Ectodermal cell (in vitro differentiated cells): ENCODE data around the gene COL4A3. TPM values are rescaled to one million over a fixed set of nuclear protein-coding genes. Genes with fewer than 3 reads are reported as not detected.

ENCODE experiments used
- H3K27ac ChIP-seq: 2 replicates; pipeline ENCODE4 v1.7.0; 2013; ENCODE audit warnings: mild to moderate bottlenecking, low read depth, low read length; ENCODE audit not compliant: insufficient read depth, poor library complexity, severe bottlenecking
- H3K27me3 ChIP-seq: 2 replicates; pipeline ENCODE4 v1.7.0; 2013; ENCODE audit warnings: mild to moderate bottlenecking, low read length; ENCODE audit not compliant: insufficient read depth, control insufficient read depth, poor library complexity, severe bottlenecking
- H3K36me3 ChIP-seq: one replicate; pipeline ENCODE4 v1.7.0; 2013; ENCODE audit warnings: low read length; ENCODE audit not compliant: control insufficient read depth, insufficient read depth
- H3K4me1 ChIP-seq: one replicate; pipeline ENCODE4 v1.7.0; 2013; ENCODE audit warnings: low read length; ENCODE audit not compliant: control insufficient read depth, insufficient read depth
- H3K4me3 ChIP-seq: 2 replicates; pipeline ENCODE4 v1.7.0; 2013; ENCODE audit warnings: low read depth, low read length, control low read depth; ENCODE audit not compliant: insufficient read depth
- H3K9me3 ChIP-seq: 2 replicates; pipeline ENCODE4 v1.7.0; 2013; ENCODE audit warnings: mild to moderate bottlenecking, low read length, moderate library complexity; ENCODE audit not compliant: control insufficient read depth
- WGBS, 2 experiments: methylation state at CpG; one replicate each; pipeline ENCODE4 v1.1.7; 2013; ENCODE audit warnings: missing lambda C conversion rate in 2 of 2; 5-methylcytosine and 5-hydroxymethylcytosine counted together
- polyA plus RNA-seq, 4 experiments: library from polyadenylated mRNA; stranded (reverse); fragments of 50-300 nt; gene quantifications; one replicate each; pipeline ENCODE4 v1.2.3, GENCODE V29; 2013

Gene COL4A3
- 0.87 TPM for polyA plus RNA-seq (2013, experiment 1 of 4)
- polyA plus RNA-seq (2013, experiment 2 of 4): 1.4 TPM
- 0.48 TPM for polyA plus RNA-seq (2013, experiment 3 of 4)
- polyA plus RNA-seq (2013, experiment 4 of 4): 0.89 TPM

DNA sequence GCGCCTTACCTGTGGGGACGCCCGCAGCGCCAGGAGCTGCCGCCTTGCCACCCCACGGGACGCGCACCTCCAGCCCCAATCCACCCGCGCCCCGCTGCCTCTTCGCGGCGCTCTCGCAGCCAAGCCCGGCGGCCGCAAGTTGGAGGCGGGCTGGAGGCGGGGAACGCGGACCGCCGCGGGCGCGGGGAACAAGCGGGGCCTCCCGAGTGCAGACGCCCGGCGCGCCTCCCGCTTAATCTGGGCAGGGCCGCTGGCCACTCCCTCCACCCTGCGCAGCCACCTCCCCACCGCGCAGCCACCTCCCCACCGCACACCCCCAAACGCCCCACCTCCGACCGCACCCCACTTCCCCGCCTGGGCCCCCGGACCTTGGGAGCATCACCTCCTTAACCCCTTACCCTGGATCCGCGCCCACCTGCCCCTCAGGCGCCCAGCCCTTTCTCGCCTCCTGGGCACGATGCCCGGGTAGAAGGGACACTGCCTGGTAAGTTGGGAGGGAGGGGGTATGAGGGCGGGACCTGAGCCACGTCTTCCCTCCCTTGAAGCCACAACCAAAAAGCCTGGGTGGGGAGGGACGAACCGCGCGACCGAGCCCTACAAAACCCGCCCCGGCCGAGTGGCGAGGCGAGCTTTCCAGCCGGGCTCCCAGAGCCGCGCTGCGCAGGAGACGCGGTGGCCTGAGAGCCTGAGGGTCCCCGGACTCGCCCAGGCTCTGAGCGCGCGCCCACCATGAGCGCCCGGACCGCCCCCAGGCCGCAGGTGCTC lies at the start of gene COL4A3, which contains the start of gene COL4A4:
Gene COL4A3 (plus strand): TSS at position 627 of the 765 bp plus-strand sequence. CDS start 103 bp downstream, at position 730.
Gene COL4A4 (minus strand): TSS at position 208 of the 765 bp plus-strand sequence. CDS start 16,722 bp downstream, outside the sequence.
- Histone ChIP-seq H3K4me3 (peak within 1 kb of the TSS; percentile 41), H3K27ac (no peak within 1 kb of the TSS), H3K9me3 (no peaks in the 10 kb centered on the region), H3K36me3 (no peaks in the 10 kb centered on the region), H3K4me1 (no peaks in the 10 kb centered on the region), H3K27me3 (peaks cover 66% of the 10 kb centered on the region)
- 0% methylated on average over 73 to 77 of the region's 77 CpGs for WGBS, 2 experiments

DNA sequence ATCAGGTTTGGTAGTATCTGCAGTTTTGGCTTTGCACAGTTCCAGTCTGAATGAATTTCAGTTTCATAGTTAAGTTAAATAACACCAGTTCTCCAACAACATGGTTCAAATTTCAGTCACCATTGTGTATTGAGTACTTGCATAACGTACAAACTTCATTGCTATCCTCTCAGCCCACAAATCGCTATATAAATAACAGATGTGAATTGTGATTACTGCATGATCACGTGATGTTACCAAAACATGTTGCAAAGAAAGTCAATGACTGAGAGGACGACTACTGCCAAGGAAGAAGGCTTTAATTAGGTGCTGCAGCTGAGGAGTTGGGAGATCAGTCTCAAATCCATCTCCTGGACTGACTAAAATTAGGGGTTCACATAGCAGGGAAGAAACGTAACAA lies 48.7 kb upstream of the COL4A3 start:
- no peaks in the 10 kb centered on the region for H3K9me3 ChIP-seq
- no peak overlapping the region for H3K4me3 ChIP-seq
- H3K36me3 ChIP-seq: no peaks in the 10 kb centered on the region
- H3K4me1 ChIP-seq: no peaks in the 10 kb centered on the region
- H3K27me3 ChIP-seq: no peaks in the 10 kb centered on the region
- 93 to 95% methylated on average over 5 of the region's 5 CpGs for WGBS, 2 experiments
- no peak overlapping the region for H3K27ac ChIP-seq

DNA sequence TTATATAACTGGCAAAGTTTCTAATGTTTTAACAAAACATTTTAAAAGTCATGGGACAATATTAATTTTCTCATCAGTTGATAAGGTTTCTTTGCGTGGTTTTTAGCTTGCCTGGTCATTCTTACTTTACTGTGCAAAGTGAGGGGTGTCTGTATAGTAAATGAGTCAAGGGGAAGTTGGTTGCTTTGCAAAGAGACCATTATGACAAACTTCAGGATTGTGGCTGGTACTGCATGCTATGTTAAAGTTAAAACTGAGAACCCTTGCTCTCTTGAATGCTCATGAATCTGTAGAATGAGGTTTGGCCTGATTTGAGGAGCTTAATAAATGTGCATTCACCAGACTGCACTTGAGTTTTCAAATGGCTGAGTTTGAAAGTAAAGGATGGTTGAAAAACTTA lies 47.4 kb upstream of the COL4A3 start:
- WGBS, 2 experiments: 93 to 94% methylated on average over 1 of the region's 1 CpG
- Histone ChIP-seq H3K4me1 (no peaks in the 10 kb centered on the region), H3K27me3 (no peaks in the 10 kb centered on the region), H3K9me3 (no peaks in the 10 kb centered on the region), H3K4me3 (no peak overlapping the region), H3K36me3 (no peaks in the 10 kb centered on the region), H3K27ac (no peak overlapping the region)

DNA sequence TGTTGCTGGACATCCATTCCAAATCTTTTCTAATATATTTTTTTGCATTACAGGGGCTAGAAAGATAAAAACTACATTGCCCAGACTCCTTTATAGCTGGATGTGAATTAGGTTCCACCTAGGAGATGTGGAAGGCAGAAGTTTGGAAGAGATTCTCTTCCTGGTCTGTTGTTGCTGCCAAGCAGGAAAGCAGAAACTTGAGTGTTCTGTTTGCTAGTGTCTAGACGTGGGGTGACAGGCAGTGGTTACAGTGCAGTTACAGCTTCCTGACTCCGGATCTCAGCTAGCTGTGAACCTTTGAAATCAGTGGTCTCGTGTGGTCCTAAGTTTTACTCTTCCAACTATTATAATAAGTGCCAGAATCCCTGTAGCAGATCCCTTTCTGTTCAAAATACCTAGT lies 46.6 kb upstream of the COL4A3 start:
- Histone ChIP-seq H3K4me1 (no peaks in the 10 kb centered on the region), H3K36me3 (no peaks in the 10 kb centered on the region), H3K27ac (no peak overlapping the region), H3K4me3 (no peak overlapping the region), H3K9me3 (no peaks in the 10 kb centered on the region), H3K27me3 (no peaks in the 10 kb centered on the region)
- 90 to 92% methylated on average over 3 of the region's 3 CpGs for WGBS, 2 experiments

DNA sequence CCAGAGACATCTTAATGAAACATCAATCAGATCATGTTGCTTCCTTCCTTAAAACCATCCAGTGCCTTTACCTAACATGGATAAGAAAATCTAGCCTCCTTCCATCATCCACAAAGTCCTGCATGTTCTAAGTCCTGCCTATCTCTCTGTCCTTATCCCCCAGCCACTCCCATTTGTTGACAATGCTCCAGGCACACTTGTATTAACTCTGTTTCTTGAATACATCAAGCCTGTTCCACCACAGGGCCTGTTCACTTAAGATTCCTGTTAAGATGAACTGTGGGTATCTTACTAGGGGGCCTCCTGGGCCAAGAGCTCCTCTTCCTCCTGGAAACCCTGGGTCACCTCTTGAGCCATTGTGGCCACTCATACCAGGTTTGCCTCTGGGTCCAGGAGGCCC lies 46.1 kb upstream of the COL4A3 start:
- H3K4me1 ChIP-seq: no peaks in the 10 kb centered on the region
- no peaks in the 10 kb centered on the region for H3K9me3 ChIP-seq
- H3K27me3 ChIP-seq: no peaks in the 10 kb centered on the region
- no peaks in the 10 kb centered on the region for H3K36me3 ChIP-seq
- H3K4me3 ChIP-seq: no peak overlapping the region
- no peak overlapping the region for H3K27ac ChIP-seq

DNA sequence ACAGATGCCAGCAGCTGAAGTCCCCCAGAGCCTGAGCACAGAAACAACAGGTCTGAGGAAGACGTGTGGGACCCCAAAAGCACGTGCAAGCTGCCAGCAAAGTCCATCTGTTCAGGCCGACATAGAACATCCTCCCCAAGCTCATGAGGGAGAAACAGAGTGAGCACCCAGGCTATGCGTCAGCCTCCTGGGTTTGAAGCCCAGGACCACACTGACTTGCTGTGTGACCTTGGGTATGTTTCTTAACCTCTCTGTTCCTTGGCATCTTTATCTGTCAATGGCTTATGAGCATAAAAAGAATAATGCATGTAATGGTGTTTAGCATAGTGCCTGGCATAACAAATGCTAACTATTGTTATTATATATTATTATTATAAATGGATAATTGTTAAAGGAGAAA lies 40.7 kb upstream of the COL4A3 start:
- 92 to 94% methylated on average over 4 of the region's 4 CpGs for WGBS, 2 experiments
- Histone ChIP-seq H3K27ac (no peak overlapping the region), H3K9me3 (no peaks in the 10 kb centered on the region), H3K4me1 (peaks cover 8% of the 10 kb centered on the region), H3K27me3 (no peaks in the 10 kb centered on the region), H3K36me3 (no peaks in the 10 kb centered on the region), H3K4me3 (no peak overlapping the region)

DNA sequence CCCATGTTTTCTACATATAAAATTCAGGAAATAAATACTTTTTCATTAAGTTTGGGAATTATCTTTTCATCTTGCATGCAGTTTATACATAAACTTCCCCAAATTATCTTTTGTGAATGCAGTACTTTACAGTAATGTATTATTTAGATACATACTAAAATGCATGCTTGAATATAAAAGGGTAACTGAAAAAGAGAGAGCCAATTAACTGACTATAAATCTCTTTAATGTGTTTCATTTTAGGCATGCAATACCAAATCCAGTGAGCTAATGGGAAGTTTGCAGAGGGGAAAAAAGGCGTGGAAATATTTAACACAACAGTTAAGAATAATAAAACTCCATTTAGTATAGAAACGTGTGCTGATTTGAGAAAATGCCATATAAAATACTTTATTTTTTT lies 39.6 kb upstream of the COL4A3 start:
- H3K27me3 ChIP-seq: no peaks in the 10 kb centered on the region
- H3K9me3 ChIP-seq: no peaks in the 10 kb centered on the region
- peaks cover 8% of the 10 kb centered on the region for H3K4me1 ChIP-seq
- H3K27ac ChIP-seq: no peak overlapping the region
- WGBS, 2 experiments: 100% methylated on average over 1 of the region's 2 CpGs; no CpG with 5 or more reads in 1 of the 2 experiments
- no peak overlapping the region for H3K4me3 ChIP-seq
- no peaks in the 10 kb centered on the region for H3K36me3 ChIP-seq

DNA sequence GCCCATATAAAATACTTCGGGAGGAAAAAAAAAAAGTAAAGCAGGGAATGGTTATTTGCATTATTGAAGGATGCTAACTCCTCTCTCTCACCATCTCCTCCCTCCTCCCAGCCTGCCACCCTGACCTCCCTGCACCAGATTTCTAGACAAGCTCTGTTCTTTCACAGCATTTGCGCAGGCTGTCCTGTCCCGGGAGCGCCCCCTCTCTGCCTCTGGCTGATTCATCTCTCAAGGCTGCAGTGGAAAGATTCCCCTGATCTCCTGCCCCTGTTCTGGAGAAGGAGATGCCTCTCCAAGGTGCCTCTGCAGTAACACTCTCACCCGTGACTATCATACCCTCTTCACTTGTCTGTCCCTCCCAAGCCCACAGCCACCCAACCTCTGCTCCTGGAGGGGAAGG lies 38.9 kb upstream of the COL4A3 start:
- peaks cover 8% of the 10 kb centered on the region for H3K4me1 ChIP-seq
- WGBS, 2 experiments: 68 to 76% methylated on average over 4 of the region's 5 CpGs
- no peaks in the 10 kb centered on the region for H3K36me3 ChIP-seq
- no peaks in the 10 kb centered on the region for H3K9me3 ChIP-seq
- no peaks in the 10 kb centered on the region for H3K27me3 ChIP-seq
- no peak overlapping the region for H3K4me3 ChIP-seq
- no peak overlapping the region for H3K27ac ChIP-seq

DNA sequence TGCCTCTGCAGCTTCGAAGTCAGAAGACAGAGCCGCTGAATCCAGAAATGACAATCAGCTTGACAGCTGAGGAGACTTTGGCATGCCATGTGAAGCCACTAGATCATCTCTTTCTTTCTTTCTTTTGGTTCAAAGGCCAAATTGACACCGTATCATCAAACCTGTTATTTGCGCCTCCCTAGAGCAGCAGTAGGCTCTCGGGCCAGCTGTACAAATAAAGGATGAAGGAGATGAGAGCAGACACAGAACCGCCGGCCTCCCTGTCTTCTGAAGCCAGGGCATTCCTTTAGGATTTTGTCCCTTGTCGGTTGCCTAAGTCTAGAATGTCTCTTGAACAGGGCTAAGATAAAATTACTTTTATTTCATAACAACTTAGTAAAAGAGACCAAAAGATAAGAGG lies 37.2 kb upstream of the COL4A3 start:
- H3K36me3 ChIP-seq: no peaks in the 10 kb centered on the region
- WGBS, 2 experiments: 56 to 63% methylated on average over 7 to 8 of the region's 8 CpGs
- H3K27me3 ChIP-seq: no peaks in the 10 kb centered on the region
- no peak overlapping the region for H3K27ac ChIP-seq
- no peak overlapping the region for H3K4me3 ChIP-seq
- no peaks in the 10 kb centered on the region for H3K9me3 ChIP-seq
- H3K4me1 ChIP-seq: peaks cover 8% of the 10 kb centered on the region

DNA sequence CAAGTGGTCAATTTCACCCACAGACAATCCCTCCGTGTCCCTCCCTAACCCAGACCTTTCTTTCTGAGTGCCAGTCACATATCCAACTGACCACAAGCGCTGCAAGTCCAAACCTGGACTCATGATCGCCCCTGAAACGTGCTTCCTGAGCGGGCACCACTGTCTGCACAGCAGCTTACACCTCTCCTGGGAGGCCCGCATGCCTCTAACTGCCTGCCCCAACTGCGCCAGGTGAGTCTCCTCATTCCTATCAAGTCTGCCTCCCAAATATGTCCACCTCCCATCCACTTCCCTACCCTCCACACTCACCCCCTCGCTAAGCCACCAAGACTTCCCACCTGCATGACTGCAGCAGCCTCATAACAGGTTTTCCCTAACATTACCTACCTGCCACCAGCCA lies 33.8 kb upstream of the COL4A3 start:
- H3K9me3 ChIP-seq: no peaks in the 10 kb centered on the region
- no peak overlapping the region for H3K4me3 ChIP-seq
- 87 to 89% methylated on average over 8 of the region's 8 CpGs for WGBS, 2 experiments
- H3K4me1 ChIP-seq: peaks cover 8% of the 10 kb centered on the region
- no peak overlapping the region for H3K27ac ChIP-seq
- no peaks in the 10 kb centered on the region for H3K36me3 ChIP-seq
- no peaks in the 10 kb centered on the region for H3K27me3 ChIP-seq
